Measurements from ENCODE around the gene ALDH1L1.

GRCh38 chr3:126158016-126158911 is 22.1 kb downstream of the ALDH1L1 start:
- TF ChIP-seq YY1 (tag by site-specific recombination; IDR thresholded peaks at IDR 0.05) (no peak), ZNF19 (tag by site-specific recombination; IDR thresholded peaks at IDR 0.05; ENCODE audit: low read depth) (no peak), ZBTB7A (tag by site-specific recombination; IDR thresholded peaks at IDR 0.05; ENCODE audit: low read depth) (no peak), ZNF76 (tag by site-specific recombination; IDR thresholded peaks at IDR 0.05; ENCODE audit: borderline replicate concordance, low read depth) (no peak), ZNF48 (tag by site-specific recombination; IDR thresholded peaks at IDR 0.05) (no peak)
